Activated T-helper 1 cell treated with anti-CD3 and anti-CD28 coated beads, Interleukin-12 subunit alpha, Interleukin-12 subunit beta, Interleukin-2, Interleukin-4 antibody, amounts not matched to agents 30 ng/mL and 10 ng/mL and 1 ng/mL, durations not matched to agents 14 hours and 24 hours and 36 hours (primary cell): Measurements from ENCODE around the gene ZC3H12A. TPM values are rescaled to one million over a fixed set of nuclear protein-coding genes. Genes with fewer than 3 reads are reported as not detected.
"Not testable (repeated sequence)": the region's sequence is repeated elsewhere in the genome, so short reads cannot be mapped to it uniquely, and the experiment has no call there.

Experiments
- DNase-seq: peaks from one replicate; pipeline ENCODE4 v3.0.0; 2021; ENCODE audit warnings: low spot score
- H3K27ac Mint-ChIP-seq: one replicate; pipeline ENCODE4 v1.8.0; 2021; ENCODE audit warnings: mild to moderate bottlenecking, mixed read lengths
- H3K27me3 Mint-ChIP-seq: one replicate; pipeline ENCODE4 v1.8.0; 2022; ENCODE audit warnings: mild to moderate bottlenecking, moderate library complexity, mixed read lengths; ENCODE audit not compliant: insufficient read depth
- H3K36me3 Mint-ChIP-seq: one replicate; pipeline ENCODE4 v1.8.0; 2021; ENCODE audit warnings: low read depth, mixed read lengths
- H3K4me1 Mint-ChIP-seq: one replicate; pipeline ENCODE4 v1.8.0; 2021; ENCODE audit warnings: low read depth, mixed read lengths
- H3K4me3 Mint-ChIP-seq: one replicate; pipeline ENCODE4 v1.8.0; 2021; ENCODE audit warnings: mild to moderate bottlenecking, moderate library complexity, mixed read lengths
- H3K9me3 Mint-ChIP-seq: one replicate; pipeline ENCODE4 v1.8.0; 2021; ENCODE audit warnings: mixed read lengths
- intact Hi-C: fragments of 100-400 bp; cut with micrococcal nuclease; formaldehyde crosslinking; loops from one replicate; pipeline ENCODE4 v1.15.1; 2024
- total RNA-seq: library from RNA; stranded (reverse); gene quantifications from 2 replicates; pipeline ENCODE4 v1.2.3, GENCODE V29; 2022

The ZC3H12A gene
- total RNA-seq, 1 donor from 2014 or later: 44.0 TPM

DNA sequence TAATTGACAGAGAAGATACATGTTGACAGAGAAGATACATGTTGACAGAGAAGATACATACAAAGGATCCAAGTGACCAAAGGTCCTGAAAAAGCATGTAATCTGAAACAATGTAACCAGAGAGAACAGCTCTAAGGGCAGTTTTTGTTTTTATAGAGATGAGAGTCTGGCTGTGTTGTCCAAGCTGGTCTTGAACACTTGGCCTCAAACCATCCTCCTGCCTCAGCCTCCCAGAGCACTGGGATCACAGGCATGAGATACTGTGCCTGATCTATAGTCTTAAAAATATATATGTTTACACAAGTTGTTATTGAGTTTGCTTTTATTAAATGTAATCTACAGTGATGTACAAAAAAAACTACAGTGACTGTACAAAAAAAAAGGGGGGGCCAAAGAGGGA is 27.7 kb downstream of the ZC3H12A start:
- no peak overlapping the region for H3K4me3 Mint-ChIP-seq
- intact Hi-C loops: no loop called here
- H3K4me1 Mint-ChIP-seq: no peaks in the 10 kb centered on the region
- no peaks in the 10 kb centered on the region for H3K27me3 Mint-ChIP-seq
- H3K9me3 Mint-ChIP-seq: no peaks in the 10 kb centered on the region
- no peak for DNase-seq
- H3K27ac Mint-ChIP-seq: no peak overlapping the region
- peaks cover 25% of the 10 kb centered on the region for H3K36me3 Mint-ChIP-seq

DNA sequence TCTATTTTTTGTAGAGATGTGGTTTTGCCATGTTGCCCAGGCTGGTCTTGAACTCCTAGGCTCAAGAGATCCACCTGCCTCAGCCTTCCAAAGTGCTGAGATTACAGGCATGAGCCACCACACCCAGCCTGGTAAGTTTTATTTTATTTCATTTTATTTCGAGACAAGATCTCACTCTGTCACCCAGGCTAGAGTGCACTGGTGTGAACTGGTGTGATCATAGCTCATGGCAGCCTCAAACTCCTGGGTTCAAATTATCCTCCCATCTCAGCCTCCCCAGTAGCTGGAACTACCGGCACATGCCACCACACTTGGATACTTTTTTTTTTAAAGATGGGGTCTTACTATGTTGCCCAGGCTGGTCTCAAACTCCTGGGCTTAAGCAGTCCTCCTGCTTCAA is 28.4 kb downstream of the ZC3H12A start:
- intact Hi-C loops, H3K4me3 Mint-ChIP-seq, DNase-seq, H3K27me3 Mint-ChIP-seq, H3K9me3 Mint-ChIP-seq, H3K4me1 Mint-ChIP-seq, H3K27ac Mint-ChIP-seq: not testable (repeated sequence)
- H3K36me3 Mint-ChIP-seq: peaks cover 32% of the 10 kb centered on the region

DNA sequence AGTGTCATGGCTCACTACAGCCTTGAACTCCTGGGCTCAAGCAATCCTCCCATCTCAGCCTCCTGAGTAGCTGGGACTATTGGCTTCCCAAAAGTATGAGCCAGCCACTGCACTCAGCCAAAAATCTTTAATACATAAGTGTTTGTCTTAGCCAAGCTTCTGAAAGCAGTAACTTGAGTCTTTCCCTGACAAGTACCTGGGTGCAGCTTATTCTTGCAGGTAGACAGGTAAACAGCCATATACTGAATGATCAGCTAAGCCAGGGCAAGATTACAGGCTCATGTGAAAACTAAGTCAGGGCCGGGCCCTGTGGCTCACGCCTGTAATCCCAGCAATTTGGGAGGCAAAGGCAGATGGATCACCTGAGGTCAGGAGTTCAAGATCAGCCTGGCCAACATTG is 32.4 kb downstream of the ZC3H12A start:
- H3K27ac Mint-ChIP-seq: no peak overlapping the region
- intact Hi-C loops: no loop called here
- no peak overlapping the region for H3K4me3 Mint-ChIP-seq
- peaks cover 34% of the 10 kb centered on the region for H3K36me3 Mint-ChIP-seq
- H3K4me1 Mint-ChIP-seq: peaks cover 21% of the 10 kb centered on the region
- no peak for DNase-seq
- no peaks in the 10 kb centered on the region for H3K27me3 Mint-ChIP-seq
- no peaks in the 10 kb centered on the region for H3K9me3 Mint-ChIP-seq

DNA sequence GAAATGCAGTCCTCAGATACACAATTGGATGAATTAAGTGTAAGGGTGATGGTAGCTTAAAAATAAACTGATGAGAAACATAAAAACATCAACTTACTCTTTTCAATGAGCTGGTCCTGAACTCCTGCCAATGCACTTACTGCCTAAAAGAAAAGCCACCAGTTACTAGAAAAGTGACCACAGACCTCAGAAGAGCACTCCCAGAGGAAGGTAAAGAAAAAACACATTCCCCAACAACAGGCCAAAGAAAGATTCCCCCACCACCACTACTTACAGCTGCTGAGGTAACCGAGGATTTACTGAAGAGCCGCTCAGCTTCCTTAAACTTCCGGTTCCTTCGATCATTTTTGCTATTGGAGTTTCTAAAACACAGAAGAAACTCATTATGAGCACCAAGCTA is 34.8 kb downstream of the ZC3H12A start:
- H3K9me3 Mint-ChIP-seq: no peaks in the 10 kb centered on the region
- no peaks in the 10 kb centered on the region for H3K27me3 Mint-ChIP-seq
- H3K36me3 Mint-ChIP-seq: peaks cover 36% of the 10 kb centered on the region
- no peak overlapping the region for H3K4me3 Mint-ChIP-seq
- H3K4me1 Mint-ChIP-seq: peaks cover 41% of the 10 kb centered on the region
- peak overlapping the region; percentile 8 for H3K27ac Mint-ChIP-seq
- DNase-seq: no peak
- intact Hi-C loops: no loop called here

DNA sequence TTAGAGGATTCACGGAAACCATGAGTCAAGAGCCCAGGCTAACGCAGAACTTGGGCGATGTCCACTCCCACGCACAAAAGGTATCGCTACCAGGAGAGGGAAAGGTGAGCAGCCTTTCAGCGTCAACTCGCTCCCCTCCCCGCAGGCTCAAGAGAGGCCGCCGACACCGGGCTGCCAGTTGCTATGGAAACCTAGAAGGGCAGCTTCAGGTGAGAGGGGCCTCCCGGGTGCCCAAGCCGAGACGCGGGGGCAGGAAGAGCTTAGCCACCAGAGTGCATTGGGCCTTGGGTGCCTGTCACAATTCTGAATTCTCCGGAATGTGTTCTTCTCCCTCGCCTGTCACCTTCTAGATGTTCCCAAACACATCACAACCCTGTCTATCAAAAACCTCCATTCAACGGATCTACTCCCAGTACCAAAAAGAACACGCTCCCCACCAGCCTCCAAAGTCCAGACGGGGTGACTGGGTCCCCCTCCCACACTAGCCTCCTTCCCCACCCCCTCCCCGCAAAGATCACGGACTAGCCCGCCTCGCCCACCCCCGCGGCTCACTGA is 39.5 kb downstream of the ZC3H12A start:
- Mint-ChIP-seq H3K27me3 (no peaks in the 10 kb centered on the region), H3K4me3 (peak overlapping the region; percentile 96), H3K36me3 (peaks cover 20% of the 10 kb centered on the region), H3K9me3 (no peaks in the 10 kb centered on the region), H3K27ac (peak overlapping the region; percentile 96), H3K4me1 (peaks cover 45% of the 10 kb centered on the region)
- intact Hi-C loops: loop anchor here (1.0 to 10.0 kb wide), 7 partner anchors 27 to 291 kb away; partner anchors contain the start of genes C1orf122, CDCA8, GNL2 and SNIP1
- peak; percentile 20 for DNase-seq

DNA sequence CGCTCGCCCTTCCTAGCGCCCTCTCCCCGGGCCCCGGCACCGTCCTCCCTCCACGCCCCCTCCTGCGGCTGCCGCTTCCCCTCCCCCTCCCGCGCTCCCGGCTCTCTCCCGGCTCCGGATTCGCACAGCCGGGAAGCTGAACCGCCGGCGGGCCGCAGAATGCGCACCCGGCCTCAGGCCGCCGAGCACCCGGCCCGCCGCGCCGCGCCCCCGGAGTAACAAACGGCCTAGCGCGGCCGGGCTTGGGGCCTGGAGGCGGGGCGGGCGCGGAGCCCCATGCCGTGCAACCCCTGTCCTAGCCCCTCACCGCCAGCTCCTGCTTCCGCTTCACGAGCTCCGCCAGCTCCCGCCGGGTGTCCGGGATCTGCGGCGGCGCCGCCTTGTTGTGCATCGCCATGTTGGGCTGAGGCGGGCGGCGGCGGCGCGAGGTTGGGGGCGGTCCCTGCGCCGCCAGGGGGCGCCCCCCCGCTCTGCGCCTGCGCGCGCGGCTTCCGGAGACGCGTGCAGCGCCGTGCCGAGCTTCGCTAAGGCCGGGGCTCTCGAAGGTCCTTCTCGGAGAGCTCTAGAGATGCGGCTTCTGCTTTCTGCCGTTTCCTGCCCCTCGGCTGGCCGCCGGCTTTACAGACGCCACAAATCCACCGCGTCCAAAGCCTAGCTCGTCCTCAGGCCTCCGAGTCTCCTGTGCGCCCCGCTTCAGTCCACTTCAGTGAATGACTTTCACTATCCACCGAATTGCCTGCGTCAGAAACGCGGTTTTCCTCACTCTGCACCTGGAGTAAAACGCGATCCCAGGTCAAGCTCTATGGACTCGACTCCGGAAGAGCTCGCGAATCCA is 40.2 kb downstream of the ZC3H12A start, which contains the start of gene MEAF6:
Gene MEAF6 (minus strand): TSS at position 417 of the 835 bp plus-strand sequence. CDS start 20 bp downstream, at position 397.
- Mint-ChIP-seq H3K27ac (peak within 1 kb of the TSS; percentile 96), H3K4me1 (peaks cover 45% of the 10 kb centered on the region), H3K27me3 (no peaks in the 10 kb centered on the region), H3K36me3 (peaks cover 15% of the 10 kb centered on the region), H3K9me3 (no peaks in the 10 kb centered on the region), H3K4me3 (peak within 1 kb of the TSS; percentile 96)
- intact Hi-C loops: loop anchor here (1.0 to 10.0 kb wide), 7 partner anchors 28 to 290 kb away; partner anchors contain the start of genes C1orf122, CDCA8, GNL2 and SNIP1
- peak; percentile 84 for DNase-seq

DNA sequence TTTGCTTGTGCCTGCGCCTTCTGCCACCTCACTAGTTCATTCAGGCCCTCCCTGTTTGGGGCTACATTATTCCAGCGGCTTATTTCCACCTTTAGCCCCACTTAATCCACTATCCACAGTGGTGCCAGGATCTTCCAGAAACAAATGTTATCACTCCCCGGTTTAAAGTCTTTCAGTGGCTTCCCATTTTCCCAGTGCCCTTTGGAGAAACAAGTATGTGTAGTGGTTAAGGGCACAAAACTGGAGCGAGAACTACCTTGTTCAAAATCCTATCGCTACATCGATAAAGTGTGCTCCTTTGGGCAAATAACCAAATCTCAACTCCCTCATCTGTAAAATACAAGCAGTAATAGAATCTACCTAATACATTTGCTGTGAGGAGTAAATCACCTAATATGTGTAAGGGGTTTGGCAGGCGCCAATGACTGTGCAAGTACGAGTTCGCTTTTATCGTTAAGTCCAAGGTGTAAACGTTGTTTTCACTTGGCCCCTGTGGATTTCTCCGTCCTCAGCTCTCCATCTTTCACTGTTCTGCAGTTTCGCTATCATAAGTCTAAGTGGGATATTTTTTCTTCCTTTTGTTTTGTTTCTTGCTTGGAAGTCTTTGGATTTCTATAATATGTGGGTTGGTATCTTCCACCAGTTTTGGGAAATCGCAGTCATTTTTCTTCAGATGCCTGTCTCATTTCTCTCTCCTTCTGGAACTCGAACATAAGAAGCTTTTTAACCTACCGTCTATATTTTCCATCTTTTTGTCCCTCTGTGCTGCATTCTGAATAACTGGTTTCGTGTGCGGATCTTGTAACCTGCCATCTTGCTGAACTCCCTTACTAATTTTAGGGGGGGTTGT is 41.0 kb downstream of the ZC3H12A start:
- H3K4me1 Mint-ChIP-seq: peaks cover 49% of the 10 kb centered on the region
- H3K4me3 Mint-ChIP-seq: peak overlapping the region; percentile 89
- no peaks in the 10 kb centered on the region for H3K27me3 Mint-ChIP-seq
- H3K27ac Mint-ChIP-seq: peak overlapping the region; percentile 89
- H3K9me3 Mint-ChIP-seq: no peaks in the 10 kb centered on the region
- DNase-seq: no peak
- intact Hi-C loops: loop anchor here (2.0 to 10.0 kb wide), 2 partner anchors 29 to 289 kb away; partner anchors contain the start of genes C1orf122 and YRDC
- peaks cover 15% of the 10 kb centered on the region for H3K36me3 Mint-ChIP-seq

DNA sequence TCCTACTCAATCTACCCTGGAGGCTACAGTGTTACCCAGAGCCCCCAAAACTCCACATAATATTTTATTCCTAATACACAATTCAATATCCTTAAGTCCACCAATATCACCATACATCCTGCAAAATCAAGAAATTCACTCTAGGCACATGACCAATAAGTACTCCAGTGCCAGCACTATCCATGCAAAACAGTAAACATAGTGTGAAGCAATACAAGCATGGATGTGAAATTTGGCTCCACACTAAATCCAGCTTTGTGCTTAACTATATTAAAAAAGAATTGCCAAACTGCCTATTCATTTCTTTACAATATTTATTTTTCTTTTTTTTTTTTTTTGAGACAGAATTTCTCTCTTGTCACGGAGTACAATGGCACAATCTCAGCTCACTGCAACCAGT is 43.2 kb downstream of the ZC3H12A start:
- H3K27me3 Mint-ChIP-seq: no peaks in the 10 kb centered on the region
- peaks cover 5% of the 10 kb centered on the region for H3K36me3 Mint-ChIP-seq
- no peak for DNase-seq
- H3K27ac Mint-ChIP-seq: no peak overlapping the region
- H3K9me3 Mint-ChIP-seq: no peaks in the 10 kb centered on the region
- H3K4me3 Mint-ChIP-seq: no peak overlapping the region
- peaks cover 41% of the 10 kb centered on the region for H3K4me1 Mint-ChIP-seq
- intact Hi-C loops: loop anchor here (10.0 kb wide), 1 partner anchor 287 kb away; the partner anchor contains the start of genes C1orf122 and YRDC

DNA sequence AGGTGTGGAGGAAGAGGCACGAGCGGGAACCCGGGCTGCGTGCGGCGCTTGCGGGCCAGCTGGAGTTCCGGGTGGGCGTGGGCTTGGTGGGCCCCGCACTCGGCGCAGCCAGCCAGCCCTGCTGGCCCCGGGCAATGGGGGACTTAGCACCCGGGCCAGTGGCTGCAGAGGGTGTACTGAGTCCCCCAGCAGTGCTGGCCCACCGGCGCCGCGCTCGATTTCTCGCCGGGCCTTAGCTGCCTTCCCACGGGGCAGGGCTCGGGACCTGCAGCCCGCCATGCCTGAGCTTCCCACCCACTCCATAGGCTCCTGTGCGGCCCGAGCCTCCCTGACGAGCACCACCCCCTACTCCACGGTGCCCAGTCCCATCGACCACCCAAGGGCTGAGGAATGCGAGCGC is 43.9 kb downstream of the ZC3H12A start:
- not testable (repeated sequence) for DNase-seq, H3K4me3 Mint-ChIP-seq, H3K36me3 Mint-ChIP-seq, H3K9me3 Mint-ChIP-seq, H3K27me3 Mint-ChIP-seq, H3K27ac Mint-ChIP-seq
- intact Hi-C loops: loop anchor here (10.0 kb wide), 1 partner anchor 287 kb away; the partner anchor contains the start of genes C1orf122 and YRDC
- H3K4me1 Mint-ChIP-seq: peaks cover 34% of the 10 kb centered on the region

DNA sequence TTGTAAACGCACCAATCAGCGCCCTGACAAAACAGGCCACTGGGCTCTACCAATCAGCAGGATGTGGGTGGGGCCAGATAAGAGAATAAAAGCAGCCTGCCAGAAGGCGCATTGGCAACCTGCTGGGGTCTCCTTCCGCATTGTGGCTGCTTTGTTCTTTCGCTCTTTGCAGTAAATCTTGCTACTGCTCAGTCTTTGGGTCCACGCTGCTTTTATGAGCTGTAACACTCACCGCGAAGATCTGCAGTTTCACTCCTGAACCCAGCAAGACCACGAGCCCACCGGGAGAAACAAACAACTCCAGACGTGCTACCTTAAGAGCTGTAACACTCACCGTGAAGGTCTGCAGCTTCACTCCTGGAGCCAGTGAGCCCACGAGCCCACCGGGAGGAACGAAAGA is 44.5 kb downstream of the ZC3H12A start:
- H3K4me1 Mint-ChIP-seq: peaks cover 27% of the 10 kb centered on the region
- intact Hi-C loops: loop anchor here (10.0 kb wide), 1 partner anchor 286 kb away; the partner anchor contains the start of genes C1orf122 and YRDC
- H3K27me3 Mint-ChIP-seq, H3K9me3 Mint-ChIP-seq, H3K36me3 Mint-ChIP-seq: not testable (repeated sequence)
- H3K4me3 Mint-ChIP-seq: peak overlapping the region; percentile 81
- H3K27ac Mint-ChIP-seq: peak overlapping the region; percentile 47
- DNase-seq: peak; percentile 1

DNA sequence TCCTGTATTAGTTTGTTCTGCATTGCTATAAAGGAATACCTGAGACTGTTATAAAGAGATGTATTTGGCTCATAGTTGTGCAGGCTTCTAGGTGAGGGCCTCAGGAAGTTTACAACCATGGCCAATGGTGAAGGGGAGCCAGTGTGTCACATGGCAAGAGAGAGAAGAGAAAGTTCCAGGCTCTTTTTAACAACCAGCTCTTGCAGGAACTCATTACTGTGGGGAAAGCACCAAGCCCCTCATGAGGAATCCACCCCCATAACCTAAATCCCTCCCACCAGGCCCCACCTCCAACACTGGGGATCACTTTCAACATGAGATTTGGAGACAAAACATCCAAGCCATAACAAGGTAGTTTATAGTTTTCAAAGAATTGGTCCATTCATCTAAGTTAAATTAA is 45.2 kb downstream of the ZC3H12A start:
- peaks cover 25% of the 10 kb centered on the region for H3K4me1 Mint-ChIP-seq
- H3K27ac Mint-ChIP-seq: peak overlapping the region; percentile 47
- DNase-seq: no peak
- H3K27me3 Mint-ChIP-seq: no peaks in the 10 kb centered on the region
- intact Hi-C loops: loop anchor here (10.0 kb wide), 1 partner anchor 285 kb away; the partner anchor contains the start of genes C1orf122 and YRDC
- H3K36me3 Mint-ChIP-seq: peaks cover 2% of the 10 kb centered on the region
- peak overlapping the region; percentile 81 for H3K4me3 Mint-ChIP-seq
- H3K9me3 Mint-ChIP-seq: no peaks in the 10 kb centered on the region

DNA sequence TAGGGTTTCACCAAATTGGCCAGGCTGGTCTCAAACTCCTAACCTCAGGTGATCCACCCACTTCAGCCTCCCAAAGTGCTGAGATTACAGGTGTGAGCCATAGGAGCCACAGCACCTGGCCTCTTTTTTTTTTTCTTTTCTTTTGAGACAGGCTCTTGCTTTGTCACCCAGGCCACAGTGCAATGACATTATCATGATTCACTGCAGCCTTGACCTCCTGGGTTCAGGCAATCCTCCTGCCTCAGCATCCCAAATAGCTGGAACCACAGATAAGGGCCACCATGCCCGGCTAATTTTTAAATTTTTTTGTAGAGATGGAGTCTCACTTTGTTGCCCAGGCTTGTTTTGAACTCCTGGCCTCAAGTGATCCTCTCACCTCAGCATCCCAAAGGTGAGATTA is 55.5 kb downstream of the ZC3H12A start:
- H3K36me3 Mint-ChIP-seq, H3K4me3 Mint-ChIP-seq, intact Hi-C loops, H3K4me1 Mint-ChIP-seq, DNase-seq, H3K27ac Mint-ChIP-seq, H3K27me3 Mint-ChIP-seq, H3K9me3 Mint-ChIP-seq: not testable (repeated sequence)
